ENCODE measurements around the gene KIF1B. TPM values are rescaled to one million over a fixed set of nuclear protein-coding genes. Genes with fewer than 3 reads are reported as not detected.
A peak's percentile ranks its signal among the peaks of the same experiment; 100 is the strongest.

The KIF1B gene
- total RNA-seq, 1 donor from 2014 or later: 113 TPM

DNA sequence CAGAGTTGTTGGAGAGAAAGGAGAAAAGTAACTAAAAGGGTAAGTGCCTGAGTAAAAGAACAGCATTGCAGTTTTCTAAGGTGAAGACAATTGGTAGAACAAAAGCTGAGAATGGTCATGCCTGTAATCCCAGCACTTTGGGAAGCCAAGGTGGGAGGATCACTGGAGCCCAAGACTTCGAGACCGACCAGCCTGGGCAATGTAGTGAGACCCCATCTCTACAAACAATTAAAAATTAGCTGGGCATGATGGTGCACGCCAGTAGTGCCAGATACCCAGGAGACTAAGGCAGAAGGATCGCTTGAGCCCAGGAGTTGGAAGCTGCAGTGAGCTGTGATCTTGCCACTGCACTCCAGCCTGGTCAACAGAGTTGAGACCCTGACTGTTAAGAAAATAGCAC is 173.3 kb downstream of the KIF1B start:
- Mint-ChIP-seq H3K4me1 (peaks cover 36% of the 10 kb centered on the region), H3K27me3 (ENCODE audit: low read depth) (no peaks in the 10 kb centered on the region)

GRCh38 chr1:10384219-10384618 is 173.8 kb downstream of the KIF1B start:
- peaks cover 27% of the 10 kb centered on the region for H3K36me3 Mint-ChIP-seq (ENCODE audit: low read depth)
- H3K9me3 Mint-ChIP-seq: no peaks in the 10 kb centered on the region
- TF ChIP-seq, protein P1, sequence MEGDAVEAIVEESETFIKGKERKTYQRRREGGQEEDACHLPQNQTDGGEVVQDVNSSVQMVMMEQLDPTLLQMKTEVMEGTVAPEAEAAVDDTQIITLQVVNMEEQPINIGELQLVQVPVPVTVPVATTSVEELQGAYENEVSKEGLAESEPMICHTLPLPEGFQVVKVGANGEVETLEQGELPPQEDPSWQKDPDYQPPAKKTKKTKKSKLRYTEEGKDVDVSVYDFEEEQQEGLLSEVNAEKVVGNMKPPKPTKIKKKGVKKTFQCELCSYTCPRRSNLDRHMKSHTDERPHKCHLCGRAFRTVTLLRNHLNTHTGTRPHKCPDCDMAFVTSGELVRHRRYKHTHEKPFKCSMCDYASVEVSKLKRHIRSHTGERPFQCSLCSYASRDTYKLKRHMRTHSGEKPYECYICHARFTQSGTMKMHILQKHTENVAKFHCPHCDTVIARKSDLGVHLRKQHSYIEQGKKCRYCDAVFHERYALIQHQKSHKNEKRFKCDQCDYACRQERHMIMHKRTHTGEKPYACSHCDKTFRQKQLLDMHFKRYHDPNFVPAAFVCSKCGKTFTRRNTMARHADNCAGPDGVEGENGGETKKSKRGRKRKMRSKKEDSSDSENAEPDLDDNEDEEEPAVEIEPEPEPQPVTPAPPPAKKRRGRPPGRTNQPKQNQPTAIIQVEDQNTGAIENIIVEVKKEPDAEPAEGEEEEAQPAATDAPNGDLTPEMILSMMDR (conservative IDR thresholded peaks at IDR 0.05): no peak
- H3K4me3 Mint-ChIP-seq: no peak overlapping the region
- H3K4me1 Mint-ChIP-seq: peaks cover 37% of the 10 kb centered on the region
- DNase-seq (ENCODE audit: low read depth, low spot score): no peak
- no peaks in the 10 kb centered on the region for H3K27me3 Mint-ChIP-seq (ENCODE audit: low read depth)
- peak overlapping the region; percentile 69 for H3K27ac Mint-ChIP-seq (ENCODE audit: unreplicated experiment)

More for the DNA sequence above, 173.3 kb downstream of the KIF1B start:
- TF ChIP-seq, protein P1 (conservative IDR thresholded peaks at IDR 0.05): no peak
- H3K4me3 Mint-ChIP-seq: peak overlapping the region; percentile 3
- no peaks in the 10 kb centered on the region for H3K9me3 Mint-ChIP-seq
- DNase-seq (ENCODE audit: low read depth, low spot score): no peak
- no peak overlapping the region for H3K27ac Mint-ChIP-seq (ENCODE audit: unreplicated experiment)
- H3K36me3 Mint-ChIP-seq (ENCODE audit: low read depth): peaks cover 27% of the 10 kb centered on the region

DNA sequence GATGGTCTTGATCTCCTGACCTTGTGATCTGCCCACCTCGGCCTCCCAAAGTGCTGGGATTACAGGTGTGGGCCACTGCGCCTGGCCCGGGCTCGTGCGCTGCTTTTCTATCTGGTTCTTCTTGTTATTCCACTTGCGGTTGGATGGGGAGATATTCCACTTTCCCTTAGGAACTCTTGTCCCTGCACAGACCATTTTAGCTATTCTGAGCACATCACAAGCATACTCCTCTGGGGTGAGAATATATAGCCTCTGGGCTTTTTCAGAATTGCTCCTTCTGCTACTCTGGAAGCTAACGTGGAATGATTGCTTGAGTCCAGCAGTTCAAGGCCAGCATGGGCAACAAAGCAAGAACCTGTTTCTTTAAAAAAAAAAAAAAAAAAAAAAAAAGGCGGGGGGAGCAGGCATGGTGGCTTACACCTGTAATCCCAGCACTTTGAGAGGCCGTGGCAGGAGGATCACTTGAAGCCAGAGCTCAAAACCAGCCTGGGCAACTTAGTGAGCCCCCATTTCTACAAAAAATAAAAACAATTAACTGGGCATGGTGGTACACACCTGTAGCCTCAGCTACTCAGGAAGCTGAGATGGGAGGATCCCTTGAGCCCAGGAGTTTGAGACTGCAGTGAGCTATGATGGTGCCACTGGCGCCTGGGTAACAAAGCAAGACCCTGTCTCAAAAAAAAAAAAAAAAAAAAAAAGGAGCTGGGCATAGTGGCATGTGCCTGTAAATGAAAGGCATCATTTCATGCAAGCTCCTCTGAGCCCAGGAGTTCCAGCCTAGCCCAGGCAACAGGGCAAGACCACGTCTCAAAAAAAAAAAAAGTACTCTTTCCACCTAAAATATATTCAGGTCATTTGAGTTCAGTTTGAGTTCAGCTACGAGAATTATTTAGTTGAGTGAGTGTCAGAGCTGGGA is 176.6 kb downstream of the KIF1B start:
- Mint-ChIP-seq H3K4me3 (peak overlapping the region; percentile 61), H3K27ac (ENCODE audit: unreplicated experiment) (peak overlapping the region; percentile 63), H3K9me3 (no peaks in the 10 kb centered on the region)

DNA sequence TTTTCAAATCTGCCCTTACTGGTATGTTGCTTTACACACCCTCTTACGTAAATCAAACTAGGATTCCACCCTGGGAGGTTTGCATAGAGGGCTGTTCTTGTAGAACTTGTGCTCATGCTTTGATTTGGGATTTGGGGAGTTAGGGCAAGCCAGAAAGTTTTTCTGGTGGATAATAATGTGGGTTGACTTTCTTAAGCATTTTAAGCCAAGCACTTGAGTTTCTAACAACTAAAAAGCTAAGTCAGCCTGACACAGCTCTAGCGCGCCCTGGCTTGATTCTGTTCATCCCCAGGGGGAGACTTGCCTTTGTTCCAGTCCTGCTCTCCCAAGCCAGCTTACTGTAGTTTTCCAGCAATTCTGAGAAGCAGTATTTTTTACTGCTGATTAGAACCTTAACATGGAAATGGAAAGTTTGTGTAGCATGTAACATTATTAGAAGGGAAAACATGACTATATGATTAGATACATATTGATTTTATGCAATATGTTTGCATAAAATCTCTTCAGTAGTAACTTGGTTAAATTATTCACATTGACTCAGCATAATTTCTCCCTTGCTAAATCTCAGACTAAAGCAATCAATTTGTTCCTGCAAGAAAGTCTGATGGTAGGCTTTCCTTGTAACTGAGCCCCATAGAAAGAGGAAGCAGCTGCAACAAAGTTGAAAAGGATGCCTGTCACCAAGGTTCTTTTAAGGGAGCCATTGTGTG is 177.5 kb downstream of the KIF1B start:
- Mint-ChIP-seq H3K4me1 (peaks cover 37% of the 10 kb centered on the region), H3K9me3 (no peaks in the 10 kb centered on the region), H3K27me3 (ENCODE audit: low read depth) (no peaks in the 10 kb centered on the region), H3K27ac (ENCODE audit: unreplicated experiment) (peak overlapping the region; percentile 63), H3K36me3 (ENCODE audit: low read depth) (peaks cover 25% of the 10 kb centered on the region), H3K4me3 (peak overlapping the region; percentile 61)
- DNase-seq (ENCODE audit: low read depth, low spot score): no peak
- TF ChIP-seq, protein P1 (conservative IDR thresholded peaks at IDR 0.05): no peak

More for the DNA sequence above, 176.6 kb downstream of the KIF1B start:
- TF ChIP-seq, protein P1 (conservative IDR thresholded peaks at IDR 0.05): no peak
- H3K27me3 Mint-ChIP-seq (ENCODE audit: low read depth): no peaks in the 10 kb centered on the region
- no peak for DNase-seq (ENCODE audit: low read depth, low spot score)
- peaks cover 37% of the 10 kb centered on the region for H3K4me1 Mint-ChIP-seq
- H3K36me3 Mint-ChIP-seq (ENCODE audit: low read depth): peaks cover 27% of the 10 kb centered on the region

GRCh38 chr1:10388387-10388715 is 178.0 kb downstream of the KIF1B start:
- Mint-ChIP-seq H3K27me3 (ENCODE audit: low read depth) (no peaks in the 10 kb centered on the region), H3K9me3 (no peaks in the 10 kb centered on the region), H3K4me3 (no peak overlapping the region), H3K36me3 (ENCODE audit: low read depth) (peaks cover 19% of the 10 kb centered on the region), H3K27ac (ENCODE audit: unreplicated experiment) (no peak overlapping the region), H3K4me1 (peaks cover 32% of the 10 kb centered on the region)
- DNase-seq (ENCODE audit: low read depth, low spot score): no peak
- TF ChIP-seq, protein P1 (conservative IDR thresholded peaks at IDR 0.05): no peak

Measured in neural crest cell (in vitro differentiated cells).